Pancreas (tissue), 10 donors: Measurements from ENCODE around the gene GRID1. TPM values are rescaled to one million over a fixed set of nuclear protein-coding genes. Genes with fewer than 3 reads are reported as not detected.

ENCODE experiments used
- ATAC-seq, 4 donors: fragments of 200-7000 bp; cut with Tn5 transposase; one replicate each; pipeline versions ENCODE4 v1.8.0 to v1.9.1; 2020; ENCODE audit warnings: mild to moderate bottlenecking in 4 of 4, moderate library complexity in 4 of 4
- DNase-seq, 6 donors: peaks; one replicate each; pipeline ENCODE4 v3.0.0-alpha.2; 2020
- FAIRE-seq: peaks from 2 replicates; lab custom pipeline; 2012; peaks lifted over from hg19 to GRCh38; lab: Jason Lieb, UNC
- H3K27ac ChIP-seq, 4 donors: fragments of 200-600 bp; sonication (generic); 1 replicate in 3 of 4; 2 replicates in 1 of 4; pipeline versions ENCODE4 v1.5.0 to v1.8.0; 2020
- H3K27me3 ChIP-seq, 4 donors: fragments of 200-600 bp; one replicate each; pipeline ENCODE4 v1.8.0; 2021
- H3K36me3 ChIP-seq, 3 donors: fragments of 200-600 bp; sonication (generic) in 1 of 3; one replicate each; pipeline versions ENCODE4 v1.5.0 to v1.8.0; 2020 to 2021
- H3K4me1 ChIP-seq, 3 donors: fragments of 200-600 bp; one replicate each; pipeline ENCODE4 v1.8.0; 2021
- H3K4me3 ChIP-seq, 4 donors: fragments of 200-600 bp; sonication (generic) in 2 of 4; one replicate each; pipeline versions ENCODE4 v1.5.0 to v1.8.0; 2020 to 2021
- H3K9me3 ChIP-seq, 4 donors: fragments of 200-600 bp; one replicate each; pipeline ENCODE4 v1.8.0; 2021
- CTCF ChIP-seq, 4 donors: fragments of 200-600 bp; sonication (generic) in 3 of 4; IDR thresholded peaks; one replicate each; pipeline versions ENCODE4 v1.5.0 to v1.8.0; 2021; ENCODE audit warnings: antibody characterized with exemption in 4 of 4
- WGBS, 2 donors: extraction: QIAGEN DNeasy Blood & Tissue Kit; methylation state at CpG; one replicate each; pipeline ENCODE4 v1.1.7; 2013; 5-methylcytosine and 5-hydroxymethylcytosine counted together
- intact Hi-C, 3 donors: fragments of 100-400 bp; cut with DNase I; formaldehyde crosslinking; loops; one replicate each; pipeline versions ENCODE4 v1.11.1 to v1.14.2; 2022
- polyA plus RNA-seq, 2 donors: library from polyadenylated mRNA; stranded (reverse); fragments of 200-250 nt; gene quantifications; one replicate each; pipeline ENCODE4 v1.2.3, GENCODE V29; 2013
- total RNA-seq, 6 donors: library from RNA; stranded (reverse); fragmentation: NEBNext Ultra II Directional in 4 of 6; extraction: Animal tissue kit (Norgen Biotek cat#: 25700) in 4 of 6; gene quantifications; one replicate each; pipeline versions ENCODE4 v1.2.1 to v1.2.4, GENCODE V29; 2021 to 2023
- donor health status: healthy with polysubstance abuse.
- donor health status: DM: no; HTN: no; CAD: no; lungs with moderate emphysema.
- donor health status: DM: no; HTN: no; CAD: no.
- donor health status: control.
- donor health status: control.
- donor health status: Bipolar disorder and iron deficiency.
- donor health status: DM: yes; HTN: yes; CAD: no.
- donor health status: DM: no; HTN: no; CAD: no.
- donor health status: DM: no; HTN: no; CAD: no.
- donor health status: DM: yes; HTN: yes; CAD: no.

Gene GRID1
- total and polyA plus RNA-seq, 8 donors: 0.05 to 1.5 (median 0.91) TPM

DNA sequence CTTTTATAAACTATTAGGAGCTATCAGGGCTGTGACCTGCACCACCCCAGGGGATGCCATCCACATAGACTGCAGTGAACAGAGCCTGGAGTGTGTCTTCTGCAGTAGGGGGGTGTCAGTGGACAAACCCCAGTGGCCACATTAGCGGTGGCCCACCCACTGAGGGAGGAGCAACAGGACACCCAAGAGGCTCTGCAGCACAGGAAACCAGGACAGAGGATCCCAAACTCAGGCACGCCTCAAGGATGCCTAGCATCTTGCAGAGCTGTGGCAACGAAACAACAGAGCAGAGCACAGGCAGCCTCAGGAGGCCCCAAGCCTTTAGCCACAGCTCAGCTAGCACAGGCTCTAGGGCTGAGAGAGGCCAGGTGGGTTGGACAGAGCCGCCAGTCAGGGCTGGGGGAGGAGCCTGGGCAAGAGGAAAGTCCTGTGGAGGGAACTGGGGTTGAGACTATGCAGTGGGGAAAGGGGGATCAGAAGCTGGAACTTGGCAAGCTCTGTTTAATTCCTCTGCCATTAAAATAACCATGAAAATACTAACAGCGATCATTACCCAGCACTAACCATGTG, 53.8 kb downstream of the GRID1 start:
- no peaks in the 10 kb centered on the region for H3K4me1 ChIP-seq
- DNase-seq: no peak
- 57 to 59% methylated on average over 5 of the region's 5 CpGs for WGBS, 2 donors
- no peak for FAIRE-seq
- H3K27me3 ChIP-seq: no peaks in the 10 kb centered on the region
- no peak overlapping the region for H3K27ac ChIP-seq
- H3K9me3 ChIP-seq: no peaks in the 10 kb centered on the region
- no peak for TF ChIP-seq CTCF (IDR thresholded peaks at IDR 0.05)
- no peak for ATAC-seq
- intact Hi-C loops: no loop called here
- H3K4me3 ChIP-seq: no peak overlapping the region
- no peaks in the 10 kb centered on the region for H3K36me3 ChIP-seq

- H3K27ac ChIP-seq: no peak overlapping the region
- no peaks in the 10 kb centered on the region for H3K9me3 ChIP-seq
- TF ChIP-seq CTCF (IDR thresholded peaks at IDR 0.05): no peak
- FAIRE-seq (no peak), DNase-seq (no peak), ATAC-seq (no peak)
- H3K27me3 ChIP-seq: no peaks in the 10 kb centered on the region
- intact Hi-C loops: no loop called here
- 0 to 52% methylated on average over 1 of the region's 1 CpG for WGBS, 2 donors
- no peak overlapping the region for H3K4me3 ChIP-seq
- no peaks in the 10 kb centered on the region for H3K36me3 ChIP-seq
- H3K4me1 ChIP-seq: no peaks in the 10 kb centered on the region
Observed at GRCh38 chr10:86311906-86312305, 54.7 kb downstream of the GRID1 start.

GRCh38 chr10:86311190-86311589, 55.4 kb downstream of the GRID1 start:
- no peak for TF ChIP-seq CTCF (IDR thresholded peaks at IDR 0.05)
- H3K9me3 ChIP-seq: no peaks in the 10 kb centered on the region
- H3K36me3 ChIP-seq: no peaks in the 10 kb centered on the region
- FAIRE-seq (no peak), DNase-seq (no peak), ATAC-seq (no peak)
- intact Hi-C loops: no loop called here
- H3K4me3 ChIP-seq: no peak overlapping the region
- H3K4me1 ChIP-seq: no peaks in the 10 kb centered on the region
- H3K27ac ChIP-seq: no peak overlapping the region
- 65 to 67% methylated on average over 3 of the region's 3 CpGs for WGBS, 2 donors
- H3K27me3 ChIP-seq: no peaks in the 10 kb centered on the region

- intact Hi-C loops: no loop called here
- Histone ChIP-seq H3K9me3 (no peaks in the 10 kb centered on the region), H3K27me3 (no peaks in the 10 kb centered on the region), H3K27ac (no peak overlapping the region), H3K4me1 (no peaks in the 10 kb centered on the region), H3K36me3 (no peaks in the 10 kb centered on the region), H3K4me3 (no peak overlapping the region)
- no peak for TF ChIP-seq CTCF (IDR thresholded peaks at IDR 0.05)
- FAIRE-seq: no peak
- DNase-seq: no peak
- no peak for ATAC-seq
- 14 to 18% methylated on average over 1 of the region's 1 CpG for WGBS, 2 donors
Observed at GRCh38 chr10:86310702-86311101, 55.9 kb downstream of the GRID1 start.

- ATAC-seq: no peak
- Histone ChIP-seq H3K4me3 (no peak overlapping the region), H3K4me1 (no peaks in the 10 kb centered on the region), H3K27ac (no peak overlapping the region), H3K36me3 (no peaks in the 10 kb centered on the region), H3K9me3 (no peaks in the 10 kb centered on the region), H3K27me3 (no peaks in the 10 kb centered on the region)
- 83 to 94% methylated on average over 2 of the region's 2 CpGs for WGBS, 2 donors
- intact Hi-C loops: no loop called here
- FAIRE-seq: no peak
- TF ChIP-seq CTCF (IDR thresholded peaks at IDR 0.05): no peak
- DNase-seq: no peak
Observed at GRCh38 chr10:86310291-86310690, 56.3 kb downstream of the GRID1 start.
